Smooth muscle cell (in vitro differentiated cells): ENCODE results near the gene KCNQ1OT1. TPM values are rescaled to one million over a fixed set of nuclear protein-coding genes. Genes with fewer than 3 reads are reported as not detected.

Experiments used
- DNase-seq: peaks from one replicate; lab custom pipeline; 2025; ENCODE audit not compliant: unreplicated experiment; lab: John Stamatoyannopoulos, UW
- H2AFZ ChIP-seq: fragments of 200-600 bp; sonication (generic); 2 replicates; pipeline ENCODE4 v1.6.0; 2016; ENCODE audit warnings: antibody characterized with exemption, low read depth, mild to moderate bottlenecking
- H3F3A ChIP-seq: fragments of 200-600 bp; sonication (generic); 2 replicates; pipeline ENCODE4 v1.6.0; 2017; ENCODE audit warnings: antibody characterized with exemption, low read depth
- H3K27ac ChIP-seq: fragments of 200-600 bp; sonication (generic); 2 replicates; pipeline ENCODE4 v1.5.1; 2016; ENCODE audit warnings: low read depth, mild to moderate bottlenecking
- H3K27me3 ChIP-seq: fragments of 200-600 bp; sonication (generic); 2 replicates; pipeline ENCODE4 v1.6.1; 2016; ENCODE audit warnings: low read depth, mild to moderate bottlenecking
- H3K36me3 ChIP-seq: fragments of 200-600 bp; sonication (generic); 2 replicates; pipeline ENCODE4 v1.5.1; 2016; ENCODE audit warnings: low read depth
- H3K4me1 ChIP-seq: fragments of 200-600 bp; sonication (generic); 2 replicates; pipeline ENCODE4 v1.5.1; 2016; ENCODE audit warnings: low read depth
- H3K4me2 ChIP-seq: fragments of 200-600 bp; sonication (generic); 2 replicates; pipeline ENCODE4 v1.6.0; 2016; ENCODE audit warnings: mild to moderate bottlenecking
- H3K4me3 ChIP-seq: fragments of 200-600 bp; sonication (generic); 2 replicates; pipeline ENCODE4 v1.5.1; 2016; ENCODE audit warnings: mild to moderate bottlenecking
- H3K79me2 ChIP-seq: fragments of 200-600 bp; sonication (generic); 2 replicates; pipeline ENCODE4 v1.6.0; 2016; ENCODE audit warnings: low read depth, mild to moderate bottlenecking
- H3K9ac ChIP-seq: fragments of 200-600 bp; sonication (generic); 2 replicates; pipeline ENCODE4 v1.6.0; 2016; ENCODE audit warnings: low read depth
- H3K9me3 ChIP-seq: fragments of 200-600 bp; sonication (generic); replicated peaks from 2 replicates; pipeline ENCODE4 v1.5.1; 2016; ENCODE audit warnings: low read depth
- H4K20me1 ChIP-seq: fragments of 200-600 bp; sonication (generic); 2 replicates; pipeline ENCODE4 v1.6.0; 2016; ENCODE audit warnings: low read depth
- CTCF ChIP-seq: fragments of 200-600 bp; sonication (generic); IDR thresholded peaks from 2 replicates; pipeline ENCODE4 v1.5.1; 2017; ENCODE audit warnings: borderline replicate concordance, mild to moderate bottlenecking, antibody characterized with exemption; ENCODE audit not compliant: insufficient read depth, poor library complexity, severe bottlenecking
- WGBS: methylation state at CpG from one replicate; pipeline ENCODE4 v1.1.7; 2016; ENCODE audit warnings: low lambda C conversion rate; 5-methylcytosine and 5-hydroxymethylcytosine counted together
- polyA plus RNA-seq: library from polyadenylated mRNA; unstranded; fragments of >200 nt; fragmentation: Nextera tagmentation; extraction: Ambion mirVana; gene quantifications from 2 replicates; pipeline ENCODE4 v1.2.1, GENCODE V29; 2016
- total RNA-seq: library from RNA; depleted of rRNA; stranded (reverse); fragments of >200 nt; gene quantifications from 2 replicates; pipeline ENCODE4 v1.2.3, GENCODE V29; 2014

The KCNQ1OT1 gene
- total and polyA plus RNA-seq, 2 experiments from 2014 or later = 1.6 to 9.8 TPM

GRCh38 chr11:2651054-2651617 lies 48.7 kb downstream of the KCNQ1OT1 start:
- Histone ChIP-seq H3K36me3 (peaks cover 9% of the 10 kb centered on the region), H3K4me3 (no peak overlapping the region), H3K79me2 (no peaks in the 10 kb centered on the region), H3K27ac (no peak overlapping the region), H3F3A (peaks cover 38% of the 10 kb centered on the region), H3K27me3 (no peaks in the 10 kb centered on the region), H2AFZ (no peak overlapping the region), H3K4me1 (no peaks in the 10 kb centered on the region), H3K9me3 (peaks cover 25% of the 10 kb centered on the region), H4K20me1 (no peaks in the 10 kb centered on the region), H3K4me2 (no peak overlapping the region), H3K9ac (no peak overlapping the region)
- no peak for DNase-seq
- 66% methylated on average over 4 of the region's 4 CpGs for WGBS
- TF ChIP-seq CTCF = no peak

GRCh38 chr11:2650343-2650867 lies 49.4 kb downstream of the KCNQ1OT1 start:
- no peak overlapping the region for H2AFZ ChIP-seq
- H3K9ac ChIP-seq = no peak overlapping the region
- no peaks in the 10 kb centered on the region for H3K27me3 ChIP-seq
- peaks cover 34% of the 10 kb centered on the region for H3F3A ChIP-seq
- no peak for TF ChIP-seq CTCF
- no peak for DNase-seq
- no peaks in the 10 kb centered on the region for H4K20me1 ChIP-seq
- H3K36me3 ChIP-seq = peaks cover 9% of the 10 kb centered on the region
- H3K9me3 ChIP-seq = peaks cover 25% of the 10 kb centered on the region
- no peak overlapping the region for H3K4me3 ChIP-seq
- no peak overlapping the region for H3K27ac ChIP-seq
- H3K4me1 ChIP-seq = no peaks in the 10 kb centered on the region
- H3K79me2 ChIP-seq = no peaks in the 10 kb centered on the region
- no peak overlapping the region for H3K4me2 ChIP-seq
- 98% methylated on average over 2 of the region's 2 CpGs for WGBS

DNA sequence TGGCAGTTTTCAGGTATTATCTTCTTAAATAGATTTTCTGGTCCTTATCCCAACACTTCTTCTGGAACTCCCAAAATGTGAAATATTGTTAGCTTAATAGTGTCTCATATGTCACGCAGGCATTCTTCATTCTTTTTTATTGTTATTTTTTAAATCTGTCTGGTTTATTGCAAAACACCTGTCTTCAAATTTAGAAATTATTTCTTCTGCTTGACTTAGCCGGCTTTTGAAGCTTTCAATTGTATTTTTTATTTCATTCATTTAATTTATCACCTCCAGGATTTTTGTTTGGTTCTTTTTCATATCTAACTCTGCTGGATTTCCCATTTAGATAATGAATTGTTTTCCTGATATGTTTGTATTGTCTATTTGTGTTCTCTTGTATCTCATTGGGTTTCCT lies 49.9 kb downstream of the KCNQ1OT1 start:
- peaks cover 33% of the 10 kb centered on the region for H3F3A ChIP-seq
- no peak overlapping the region for H3K9ac ChIP-seq
- no peaks in the 10 kb centered on the region for H4K20me1 ChIP-seq
- no peak for DNase-seq
- H3K4me3 ChIP-seq = no peak overlapping the region
- no peaks in the 10 kb centered on the region for H3K79me2 ChIP-seq
- H3K9me3 ChIP-seq = peaks cover 27% of the 10 kb centered on the region
- no peaks in the 10 kb centered on the region for H3K27me3 ChIP-seq
- no peak for TF ChIP-seq CTCF
- no peak overlapping the region for H3K27ac ChIP-seq
- peaks cover 9% of the 10 kb centered on the region for H3K36me3 ChIP-seq
- no peak overlapping the region for H3K4me2 ChIP-seq
- WGBS = 97% methylated on average over 2 of the region's 2 CpGs
- no peaks in the 10 kb centered on the region for H3K4me1 ChIP-seq
- no peak overlapping the region for H2AFZ ChIP-seq

- Histone ChIP-seq H3K4me2 (no peak overlapping the region), H3K4me3 (no peak overlapping the region), H4K20me1 (no peaks in the 10 kb centered on the region), H3F3A (peaks cover 37% of the 10 kb centered on the region), H3K27me3 (no peaks in the 10 kb centered on the region), H3K36me3 (peaks cover 9% of the 10 kb centered on the region), H3K79me2 (no peaks in the 10 kb centered on the region), H3K9me3 (peaks cover 32% of the 10 kb centered on the region), H3K4me1 (no peaks in the 10 kb centered on the region), H3K9ac (no peak overlapping the region), H3K27ac (no peak overlapping the region), H2AFZ (no peak overlapping the region)
- no peak for TF ChIP-seq CTCF
- no peak for DNase-seq
These were observed 50.4 kb downstream of the KCNQ1OT1 start for GRCh38 chr11:2649400-2649799.
